ENCODE data around the gene NRP1. TPM values are rescaled to one million over a fixed set of nuclear protein-coding genes. Genes with fewer than 3 reads are reported as not detected.
A peak's percentile ranks its signal among the peaks of the same experiment; 100 is the strongest.
"Not testable (repeated sequence)": the region's sequence is repeated elsewhere in the genome, so short reads cannot be mapped to it uniquely, and the experiment has no call there.

The NRP1 gene
- 10 to 100 TPM; 14.7 to 61.7 (median 29.5) TPM for total RNA-seq
- long read RNA-seq, full-length matches to known transcripts = 3 of 7 reads
- long read RNA-seq, partial matches to known transcripts = 2 of 7 reads
- long read RNA-seq, other reads (novel, unspliced or antisense) = 2 of 7 reads

GRCh38 chr10:33334153-33334804, at the start of gene NRP1:
NRP1 (minus strand) TSS chr10:33334667; CDS start chr10:33334382, 285 bp downstream.
- no peaks in the 10 kb centered on the region for H3K27me3 ChIP-seq
- peak within 1 kb of the TSS; percentile 68 to 80 (median 74) for H3K4me3 ChIP-seq
- H3K27ac ChIP-seq = peak within 1 kb of the TSS; percentile 77 to 96 (median 80)
- peaks cover 0 to 32% (median 4%) of the 10 kb centered on the region in 4 donors for H3K4me1 ChIP-seq
- H3K36me3 ChIP-seq = peaks cover 0 to 5% (median 0%) of the 10 kb centered on the region in 4 donors
- peak; percentile 35 to 59 (median 49) for DNase-seq
- peak in 3 of 4 donors; percentile 0 to 15 (median 6) for ATAC-seq
- intact Hi-C loops (cut with DNase I) = loop anchor here in 1 of 2 donors (10.0 kb wide), 1 partner anchor 139 kb away; no protein-coding TSS in a partner anchor
- no peaks in the 10 kb centered on the region for H3K9me3 ChIP-seq
- TF ChIP-seq POLR2A (IDR thresholded peaks at IDR 0.05) = no peak
- TF ChIP-seq CTCF (IDR thresholded peaks at IDR 0.05) = no peak
- 0% methylated on average over 25 of the region's 44 CpGs for WGBS (ENCODE audit: insufficient coverage, low coverage, low lambda C conversion rate, missing lambda C conversion rate)

DNA sequence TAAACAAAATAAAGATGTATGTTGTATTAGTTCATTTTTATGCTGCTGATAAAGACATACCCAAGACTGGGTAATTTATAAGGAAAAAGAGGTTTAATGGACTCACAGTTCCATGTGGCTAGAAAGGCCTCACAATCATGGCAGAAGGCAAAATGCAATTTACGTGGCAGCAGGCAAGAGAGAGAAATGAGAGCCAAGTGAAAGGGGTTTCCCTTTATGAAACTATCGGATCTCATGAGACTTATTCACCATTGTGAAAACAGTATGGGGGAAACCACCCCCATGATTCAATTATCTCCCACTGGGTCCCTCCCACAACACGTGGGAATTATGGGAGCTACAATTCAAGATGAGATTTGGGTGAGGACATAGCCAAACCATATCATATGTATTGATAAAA, 49.7 kb upstream of the NRP1 start:
- ATAC-seq; H3K4me3 ChIP-seq; DNase-seq; H3K9me3 ChIP-seq; H3K27me3 ChIP-seq; H3K27ac ChIP-seq; intact Hi-C loops (cut with DNase I); H3K36me3 ChIP-seq; H3K4me1 ChIP-seq: not testable (repeated sequence)
- WGBS (ENCODE audit: insufficient coverage, low coverage, low lambda C conversion rate, missing lambda C conversion rate) = 74% methylated on average over 2 of the region's 3 CpGs

DNA sequence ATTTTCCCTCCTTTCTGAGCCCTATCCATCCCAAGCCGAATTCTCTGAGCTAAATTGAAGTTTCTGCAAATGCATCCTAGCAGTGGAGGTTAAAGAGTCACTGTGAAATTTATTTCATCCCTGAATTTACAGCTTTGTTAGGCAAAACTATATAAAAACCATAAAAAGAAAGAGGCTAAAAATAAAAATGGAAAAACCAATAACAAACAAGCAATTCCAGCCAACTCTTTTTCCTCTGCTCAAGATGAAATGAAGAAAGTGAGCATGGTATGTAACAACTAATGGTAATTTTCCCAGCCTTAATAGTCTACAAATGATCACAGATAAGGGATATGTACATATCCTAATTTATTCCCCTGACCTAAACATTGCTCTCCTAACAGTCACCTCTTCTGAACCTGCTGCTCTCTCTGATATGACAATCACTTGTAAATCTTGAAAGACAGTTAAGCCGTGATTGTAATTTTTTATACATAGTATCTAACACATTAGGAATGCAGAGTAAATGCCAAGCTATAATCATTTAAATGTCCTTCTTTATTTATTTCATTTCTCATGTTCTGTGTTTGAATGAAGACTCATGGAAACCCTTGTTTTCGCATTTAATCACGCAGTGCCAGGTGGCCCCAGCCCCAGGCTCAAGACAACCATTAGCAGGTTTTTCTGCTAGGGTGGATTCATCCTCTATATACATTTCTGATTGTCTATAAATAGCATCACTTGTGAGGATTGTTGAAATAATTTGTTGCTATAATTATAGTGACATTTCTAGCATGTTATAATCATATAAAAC, 48.6 kb upstream of the NRP1 start:
- no peak overlapping the region for H3K4me3 ChIP-seq
- H3K36me3 ChIP-seq = no peaks in the 10 kb centered on the region
- H3K27ac ChIP-seq = no peak overlapping the region
- no peak for TF ChIP-seq POLR2A (IDR thresholded peaks at IDR 0.05)
- no peak for TF ChIP-seq CTCF (IDR thresholded peaks at IDR 0.05)
- H3K9me3 ChIP-seq = no peaks in the 10 kb centered on the region
- intact Hi-C loops (cut with DNase I) = no loop called here
- 91% methylated on average over 3 of the region's 4 CpGs for WGBS (ENCODE audit: insufficient coverage, low coverage, low lambda C conversion rate, missing lambda C conversion rate)
- peaks cover 0 to 10% (median 4%) of the 10 kb centered on the region in 4 donors for H3K4me1 ChIP-seq
- H3K27me3 ChIP-seq = no peaks in the 10 kb centered on the region
- ATAC-seq = no peak
- DNase-seq = no peak

DNA sequence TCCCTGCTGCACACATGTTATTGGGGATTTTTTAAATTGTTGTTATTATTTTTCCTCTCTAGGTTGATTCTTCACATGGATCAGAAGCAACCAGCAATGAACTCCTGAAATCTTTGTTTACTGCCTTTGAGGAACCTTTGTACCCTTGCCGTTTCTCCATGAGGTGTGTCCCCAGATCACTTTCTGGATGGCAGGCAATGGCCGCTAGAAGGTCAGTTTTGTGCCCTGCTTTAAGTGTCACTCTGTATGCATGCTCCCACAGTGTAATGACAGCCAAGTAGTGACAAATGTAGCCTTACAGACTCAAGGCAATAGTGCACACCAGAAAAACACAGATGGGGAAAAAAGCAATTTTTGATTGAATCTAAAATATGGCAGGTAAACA, 47.7 kb upstream of the NRP1 start:
- no peaks in the 10 kb centered on the region for H3K27me3 ChIP-seq
- ATAC-seq (peak; percentile 89 to 95 (median 92)), DNase-seq (peak in 1 of 3 donors; percentile 60)
- no peaks in the 10 kb centered on the region for H3K36me3 ChIP-seq
- H3K9me3 ChIP-seq = no peaks in the 10 kb centered on the region
- H3K4me3 ChIP-seq = no peak overlapping the region
- TF ChIP-seq CTCF (IDR thresholded peaks at IDR 0.05) (no peak), POLR2A (IDR thresholded peaks at IDR 0.05) (no peak)
- intact Hi-C loops (cut with DNase I) = no loop called here
- WGBS (ENCODE audit: insufficient coverage, low coverage, low lambda C conversion rate, missing lambda C conversion rate) = 22% methylated on average over 2 of the region's 2 CpGs
- H3K27ac ChIP-seq = peak overlapping the region in 1 of 3 donors; percentile 18
- peaks cover 0 to 10% (median 4%) of the 10 kb centered on the region in 4 donors for H3K4me1 ChIP-seq
